ENCODE data around the gene PTPRH.

DNA sequence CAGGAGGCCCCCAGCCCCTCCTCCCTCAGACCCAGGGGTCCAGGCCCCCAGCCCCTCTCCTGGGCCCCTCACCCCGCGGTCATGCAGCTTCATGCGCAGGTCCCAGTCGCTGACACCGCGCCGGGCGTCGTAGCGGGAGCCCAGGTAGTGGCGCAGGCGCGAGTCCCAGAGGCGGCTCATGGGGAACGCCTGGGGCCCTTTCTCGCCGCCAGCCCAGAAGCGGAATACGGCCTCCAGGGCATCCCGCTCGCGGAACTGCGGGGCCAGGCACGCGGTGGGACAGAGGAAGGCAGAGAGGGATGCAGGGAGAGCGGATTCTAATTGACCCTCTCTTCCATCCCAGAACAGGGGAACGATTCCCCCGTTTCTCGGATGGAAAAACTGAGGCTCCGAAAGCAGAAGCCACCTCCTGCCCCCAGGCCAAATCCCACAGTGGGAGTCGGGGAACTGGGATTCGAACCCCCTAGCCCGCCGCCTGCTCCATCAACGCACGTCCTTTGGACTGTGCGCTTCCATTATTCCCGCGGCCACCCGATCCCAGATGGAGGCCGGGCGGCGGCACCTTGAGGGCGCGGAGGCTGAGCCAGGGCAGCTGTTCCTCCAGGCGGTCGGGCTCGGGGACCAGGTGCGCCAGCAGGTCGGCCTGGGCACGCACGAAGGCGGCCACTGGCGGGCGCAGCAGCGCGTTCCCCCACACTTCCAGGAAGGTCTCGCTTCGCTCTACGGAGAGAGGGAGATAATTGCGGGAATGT, 47.6 kb downstream of the PTPRH start:
- TF ChIP-seq, protein P1, sequence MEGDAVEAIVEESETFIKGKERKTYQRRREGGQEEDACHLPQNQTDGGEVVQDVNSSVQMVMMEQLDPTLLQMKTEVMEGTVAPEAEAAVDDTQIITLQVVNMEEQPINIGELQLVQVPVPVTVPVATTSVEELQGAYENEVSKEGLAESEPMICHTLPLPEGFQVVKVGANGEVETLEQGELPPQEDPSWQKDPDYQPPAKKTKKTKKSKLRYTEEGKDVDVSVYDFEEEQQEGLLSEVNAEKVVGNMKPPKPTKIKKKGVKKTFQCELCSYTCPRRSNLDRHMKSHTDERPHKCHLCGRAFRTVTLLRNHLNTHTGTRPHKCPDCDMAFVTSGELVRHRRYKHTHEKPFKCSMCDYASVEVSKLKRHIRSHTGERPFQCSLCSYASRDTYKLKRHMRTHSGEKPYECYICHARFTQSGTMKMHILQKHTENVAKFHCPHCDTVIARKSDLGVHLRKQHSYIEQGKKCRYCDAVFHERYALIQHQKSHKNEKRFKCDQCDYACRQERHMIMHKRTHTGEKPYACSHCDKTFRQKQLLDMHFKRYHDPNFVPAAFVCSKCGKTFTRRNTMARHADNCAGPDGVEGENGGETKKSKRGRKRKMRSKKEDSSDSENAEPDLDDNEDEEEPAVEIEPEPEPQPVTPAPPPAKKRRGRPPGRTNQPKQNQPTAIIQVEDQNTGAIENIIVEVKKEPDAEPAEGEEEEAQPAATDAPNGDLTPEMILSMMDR (IDR thresholded peaks at IDR 0.05): no peak
- TF ChIP-seq POLR2A (IDR thresholded peaks at IDR 0.05): no peak
